Astrocyte (in vitro differentiated cells and primary cell): ENCODE data around the gene MTUS2.

ENCODE experiments used
- CTCF ChIP-seq: IDR thresholded peaks from 2 replicates; pipeline ENCODE4 v1.5.1; 2011; ENCODE audit warnings: low read depth, mild to moderate bottlenecking, inconsistent platforms, low read length, moderate library complexity; ENCODE audit not compliant: insufficient read depth
- EZH2 ChIP-seq: IDR thresholded peaks from 2 replicates; pipeline ENCODE4 v1.6.1; 2012; ENCODE audit warnings: mild to moderate bottlenecking, low read length, inconsistent platforms; ENCODE audit not compliant: insufficient read depth

GRCh38 chr13:29143847-29144246 lies 323.7 kb downstream of the MTUS2 start:
- TF ChIP-seq CTCF (no peak), EZH2 (no peak)
